PC-9 (cell line): ENCODE data around the gene GALNT1.

Source experiments
- CTCF ChIP-seq: fragments of 200-600 bp; sonication (generic); conservative IDR thresholded peaks from 2 replicates; pipeline ENCODE4 v1.6.1; 2017; ENCODE audit warnings: mixed run types, antibody characterized with exemption, mild to moderate bottlenecking, moderate library complexity
- EZH2 ChIP-seq: fragments of 200-600 bp; sonication (generic); IDR thresholded peaks from 2 replicates; pipeline ENCODE4 v1.8.0; 2017; ENCODE audit warnings: antibody characterized with exemption, low read depth

- TF ChIP-seq CTCF: no peak
- TF ChIP-seq EZH2: no peak
Observed at GRCh38 chr18:35694808-35695207, 113.3 kb downstream of the GALNT1 start.
